Hematopoietic multipotent progenitor cell treated with erythropoietin and hydrocortisone succinate and interleukin-3 and kit ligand, for 15 days (in vitro differentiated cells): ENCODE data around the gene SIRT6.
"Not testable (repeated sequence)": the region's sequence is repeated elsewhere in the genome, so short reads cannot be mapped to it uniquely, and the experiment has no call there.

ENCODE experiments used
- DNase-seq: peaks from one replicate; pipeline ENCODE4 v3.0.0-alpha.2; 2015; ENCODE audit warnings: low spot score

Gene SIRT6

DNA sequence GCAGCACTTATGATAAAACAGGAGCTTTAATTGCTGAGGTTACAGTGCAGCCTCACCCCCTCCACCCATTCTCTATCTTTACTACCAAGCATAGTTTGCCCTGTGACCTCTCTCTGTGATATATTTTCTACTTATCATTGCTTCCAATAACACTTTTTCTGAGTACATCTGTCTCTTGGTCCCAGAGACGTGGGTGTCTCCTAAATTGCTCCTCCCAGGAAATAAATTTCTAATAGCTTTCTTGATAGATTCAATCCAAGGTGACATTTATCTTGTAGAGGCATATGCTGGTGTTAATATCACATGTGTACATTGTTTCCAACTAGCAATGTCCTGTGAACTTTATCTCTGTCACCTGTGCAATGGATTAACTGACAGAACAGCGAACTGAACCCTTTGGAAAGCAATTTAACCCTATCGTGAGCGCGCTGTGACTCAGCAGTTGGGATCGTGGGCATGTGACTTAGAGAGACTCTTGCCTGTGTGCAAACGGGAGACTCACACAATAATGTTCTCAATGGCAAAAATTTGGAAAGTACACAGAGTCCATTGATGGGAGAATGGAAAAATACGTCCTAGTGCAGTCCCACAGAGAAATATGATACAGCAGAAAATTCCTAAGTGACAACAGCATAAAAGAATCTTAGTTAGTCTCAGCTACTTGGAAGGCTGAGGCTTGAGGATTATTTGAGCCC is 51.5 kb downstream of the SIRT6 start:
- DNase-seq, result peak; percentile 84

GRCh38 chr19:4129050-4129449 is 53.3 kb downstream of the SIRT6 start:
- DNase-seq, result not testable (repeated sequence)

- DNase-seq, result not testable (repeated sequence)
These were observed 55.0 kb downstream of the SIRT6 start for GRCh38 chr19:4127322-4127721.

- no peak for DNase-seq
These were observed 57.7 kb downstream of the SIRT6 start for GRCh38 chr19:4124638-4125037.
